ENCODE results near the gene ST6GALNAC3. TPM values are rescaled to one million over a fixed set of nuclear protein-coding genes. Genes with fewer than 3 reads are reported as not detected.

Gene ST6GALNAC3
- total RNA-seq, 1 experiment from 2014 or later: 2.2 TPM

DNA sequence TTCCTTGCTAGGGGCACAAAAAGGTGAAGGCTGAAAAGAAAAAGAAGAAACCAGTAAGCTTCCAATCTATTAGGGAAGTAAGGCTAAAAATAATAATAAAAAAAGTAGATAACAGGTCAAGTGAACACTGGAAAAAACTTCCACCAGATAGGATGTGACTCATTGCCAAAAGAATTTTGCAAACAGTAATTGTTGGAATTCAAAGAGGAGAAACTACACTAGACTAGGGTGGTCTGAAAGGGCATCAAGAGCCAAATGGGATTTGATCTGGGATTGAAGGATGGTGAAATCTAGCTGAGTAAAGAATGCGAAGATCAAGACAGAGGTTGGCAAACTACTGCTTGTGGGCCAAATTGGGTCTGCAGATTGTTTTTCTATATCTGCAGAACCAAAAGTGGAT, 6.0 kb upstream of the ST6GALNAC3 start (continued):
- TF ChIP-seq SIN3A (IDR thresholded peaks at IDR 0.05; ENCODE audit: low read depth): no peak
- no peak for TF ChIP-seq POLR2A (IDR thresholded peaks at IDR 0.05; ENCODE audit: borderline replicate concordance, extremely low read depth, insufficient read depth, insufficient read length)
- TF ChIP-seq ZNF274 (IDR thresholded peaks at IDR 0.05; ENCODE audit: low read depth, low read length): no peak
- TF ChIP-seq JUND (IDR thresholded peaks at IDR 0.05): no peak

DNA sequence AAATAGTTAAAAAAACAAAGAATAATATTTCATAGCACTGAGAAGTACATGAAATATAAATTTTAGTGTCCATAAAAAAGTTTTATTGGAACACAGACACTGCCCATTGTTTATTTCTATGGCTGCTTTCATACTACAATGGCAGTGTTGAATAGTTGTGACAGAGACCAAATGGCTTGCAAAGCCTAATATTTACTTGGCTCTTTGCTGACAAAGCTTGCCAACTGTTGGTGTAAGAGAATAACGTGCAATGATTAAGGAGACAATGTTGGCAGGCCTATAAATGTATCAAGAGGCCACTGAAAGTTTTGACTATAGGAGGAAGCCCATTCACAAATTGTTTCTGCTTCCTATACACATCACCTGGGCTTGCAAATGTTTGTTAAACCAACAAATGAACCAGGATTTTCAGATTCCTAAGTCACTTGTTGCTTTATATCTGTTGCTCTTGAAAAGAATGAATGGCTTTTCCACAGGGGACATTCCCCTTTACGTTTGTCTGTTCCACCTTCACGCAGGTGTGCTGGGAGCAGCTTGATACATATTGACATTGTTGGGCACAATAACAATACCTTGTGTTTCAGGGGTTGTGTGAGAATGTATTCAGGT, 5.5 kb upstream of the ST6GALNAC3 start:
- ChIA-PET POLR2A (no interaction called here), RAD21 (ENCODE audit: low non-redundant PET in 1 of 2, low total read pairs in 2 of 2, uncharacterized antibody in 2 of 2, unreplicated experiment in 2 of 2) (no interaction called here), CTCF (no interaction called here)
- DNase-seq (ENCODE audit: low read depth, low spot score): no peak
- Histone ChIP-seq H3K27ac (ENCODE audit: low read depth, low read length) (no peak overlapping the region), H4K20me1 (ENCODE audit: insufficient read depth) (no peaks in the 10 kb centered on the region), H3K9me2 (ENCODE audit: insufficient read depth) (no peaks in the 10 kb centered on the region; the same call in 1 of the 2 replicates), H2AFZ (ENCODE audit: low read depth, low read length, poor library complexity, severe bottlenecking) (no peak overlapping the region), H3K4me1 (ENCODE audit: control insufficient read depth in 1 of 2, insufficient read depth in 2 of 2, low read length in 2 of 2) (peaks cover 8 to 16% of the 10 kb centered on the region in 2 experiments), H3K4me2 (ENCODE audit: low read length) (peak overlapping the region; percentile 45), H3K9me3 (ENCODE audit: control insufficient read depth in 1 of 2, insufficient read depth in 1 of 2, low read depth in 1 of 2, low read length in 2 of 2) (no peaks in the 10 kb centered on the region), H3K36me3 (ENCODE audit: control insufficient read depth in 1 of 2, insufficient read depth in 2 of 2, low read length in 2 of 2) (no peaks in the 10 kb centered on the region), H3K79me2 (ENCODE audit: insufficient read depth, low read length) (no peaks in the 10 kb centered on the region), H3K4me3 (replicated peaks in 1 of 2; ENCODE audit: low read depth in 1 of 2, low read length in 2 of 2) (no peak overlapping the region), H3K9ac (ENCODE audit: low read length) (no peak overlapping the region), H3K27me3 (ENCODE audit: insufficient read depth, low read length) (no peaks in the 10 kb centered on the region)
- peak; percentile 11; the same call in 1 of the 2 replicates for ATAC-seq
- intact Hi-C loops (cut with micrococcal nuclease): no loop called here
- no TSS peak for BruUV-seq (replicated peaks)
- TF ChIP-seq SRF (IDR thresholded peaks at IDR 0.05; ENCODE audit: low read depth) (no peak), POLR2AphosphoS5 (IDR thresholded peaks at IDR 0.05; ENCODE audit: low read depth, low read length) (no peak), EZH2 (IDR thresholded peaks at IDR 0.05) (no peak), JUND (IDR thresholded peaks at IDR 0.05) (no peak), CBX3 (IDR thresholded peaks at IDR 0.05; ENCODE audit: low read depth) (no peak), ZNF274 (IDR thresholded peaks at IDR 0.05; ENCODE audit: low read depth, low read length) (no peak), ZFX (IDR thresholded peaks at IDR 0.05) (no peak), ELF1 (IDR thresholded peaks at IDR 0.05; ENCODE audit: borderline replicate concordance, low read depth) (no peak), SP1 (IDR thresholded peaks at IDR 0.05; ENCODE audit: low read depth) (no peak), SIN3A (IDR thresholded peaks at IDR 0.05; ENCODE audit: low read depth) (no peak), TCF7L2 (IDR thresholded peaks at IDR 0.05; ENCODE audit: borderline replicate concordance, extremely low read depth, insufficient read depth, insufficient read length) (no peak), YY1 (IDR thresholded peaks at IDR 0.05; ENCODE audit: extremely low read depth, insufficient replicate concordance, low read depth, low read length) (no peak), POLR2A (IDR thresholded peaks at IDR 0.05; ENCODE audit: borderline replicate concordance, extremely low read depth, insufficient read depth, insufficient read length) (no peak), RAD21 (IDR thresholded peaks at IDR 0.05; ENCODE audit: low read depth) (no peak)
- TF ChIP-seq, protein P1, sequence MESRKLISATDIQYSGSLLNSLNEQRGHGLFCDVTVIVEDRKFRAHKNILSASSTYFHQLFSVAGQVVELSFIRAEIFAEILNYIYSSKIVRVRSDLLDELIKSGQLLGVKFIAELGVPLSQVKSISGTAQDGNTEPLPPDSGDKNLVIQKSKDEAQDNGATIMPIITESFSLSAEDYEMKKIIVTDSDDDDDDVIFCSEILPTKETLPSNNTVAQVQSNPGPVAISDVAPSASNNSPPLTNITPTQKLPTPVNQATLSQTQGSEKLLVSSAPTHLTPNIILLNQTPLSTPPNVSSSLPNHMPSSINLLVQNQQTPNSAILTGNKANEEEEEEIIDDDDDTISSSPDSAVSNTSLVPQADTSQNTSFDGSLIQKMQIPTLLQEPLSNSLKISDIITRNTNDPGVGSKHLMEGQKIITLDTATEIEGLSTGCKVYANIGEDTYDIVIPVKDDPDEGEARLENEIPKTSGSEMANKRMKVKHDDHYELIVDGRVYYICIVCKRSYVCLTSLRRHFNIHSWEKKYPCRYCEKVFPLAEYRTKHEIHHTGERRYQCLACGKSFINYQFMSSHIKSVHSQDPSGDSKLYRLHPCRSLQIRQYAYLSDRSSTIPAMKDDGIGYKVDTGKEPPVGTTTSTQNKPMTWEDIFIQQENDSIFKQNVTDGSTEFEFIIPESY (IDR thresholded peaks at IDR 0.05; ENCODE audit: extremely low read depth, insufficient replicate concordance, low read length): no peak
- TF ChIP-seq, protein P2, sequence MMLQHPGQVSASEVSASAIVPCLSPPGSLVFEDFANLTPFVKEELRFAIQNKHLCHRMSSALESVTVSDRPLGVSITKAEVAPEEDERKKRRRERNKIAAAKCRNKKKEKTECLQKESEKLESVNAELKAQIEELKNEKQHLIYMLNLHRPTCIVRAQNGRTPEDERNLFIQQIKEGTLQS (IDR thresholded peaks at IDR 0.05): no peak
- TF ChIP-seq, protein P3, sequence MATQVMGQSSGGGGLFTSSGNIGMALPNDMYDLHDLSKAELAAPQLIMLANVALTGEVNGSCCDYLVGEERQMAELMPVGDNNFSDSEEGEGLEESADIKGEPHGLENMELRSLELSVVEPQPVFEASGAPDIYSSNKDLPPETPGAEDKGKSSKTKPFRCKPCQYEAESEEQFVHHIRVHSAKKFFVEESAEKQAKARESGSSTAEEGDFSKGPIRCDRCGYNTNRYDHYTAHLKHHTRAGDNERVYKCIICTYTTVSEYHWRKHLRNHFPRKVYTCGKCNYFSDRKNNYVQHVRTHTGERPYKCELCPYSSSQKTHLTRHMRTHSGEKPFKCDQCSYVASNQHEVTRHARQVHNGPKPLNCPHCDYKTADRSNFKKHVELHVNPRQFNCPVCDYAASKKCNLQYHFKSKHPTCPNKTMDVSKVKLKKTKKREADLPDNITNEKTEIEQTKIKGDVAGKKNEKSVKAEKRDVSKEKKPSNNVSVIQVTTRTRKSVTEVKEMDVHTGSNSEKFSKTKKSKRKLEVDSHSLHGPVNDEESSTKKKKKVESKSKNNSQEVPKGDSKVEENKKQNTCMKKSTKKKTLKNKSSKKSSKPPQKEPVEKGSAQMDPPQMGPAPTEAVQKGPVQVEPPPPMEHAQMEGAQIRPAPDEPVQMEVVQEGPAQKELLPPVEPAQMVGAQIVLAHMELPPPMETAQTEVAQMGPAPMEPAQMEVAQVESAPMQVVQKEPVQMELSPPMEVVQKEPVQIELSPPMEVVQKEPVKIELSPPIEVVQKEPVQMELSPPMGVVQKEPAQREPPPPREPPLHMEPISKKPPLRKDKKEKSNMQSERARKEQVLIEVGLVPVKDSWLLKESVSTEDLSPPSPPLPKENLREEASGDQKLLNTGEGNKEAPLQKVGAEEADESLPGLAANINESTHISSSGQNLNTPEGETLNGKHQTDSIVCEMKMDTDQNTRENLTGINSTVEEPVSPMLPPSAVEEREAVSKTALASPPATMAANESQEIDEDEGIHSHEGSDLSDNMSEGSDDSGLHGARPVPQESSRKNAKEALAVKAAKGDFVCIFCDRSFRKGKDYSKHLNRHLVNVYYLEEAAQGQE (IDR thresholded peaks at IDR 0.05; ENCODE audit: low read depth): no peak
- TF ChIP-seq, protein P4, sequence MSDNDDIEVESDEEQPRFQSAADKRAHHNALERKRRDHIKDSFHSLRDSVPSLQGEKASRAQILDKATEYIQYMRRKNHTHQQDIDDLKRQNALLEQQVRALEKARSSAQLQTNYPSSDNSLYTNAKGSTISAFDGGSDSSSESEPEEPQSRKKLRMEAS (IDR thresholded peaks at IDR 0.05): no peak

All from HCT116 (cell line).